Left kidney (tissue), 2 donors: ENCODE data around the gene POLE. TPM values are rescaled to one million over a fixed set of nuclear protein-coding genes. Genes with fewer than 3 reads are reported as not detected.

Experiments
- DNase-seq: peaks from one replicate; pipeline ENCODE4 v3.0.0-alpha.2; 2013
- polyA plus RNA-seq: library from polyadenylated mRNA; unstranded; fragments of 120-200 nt; gene quantifications from one replicate; pipeline ENCODE4 v1.2.1, GENCODE V29; 2013; ENCODE audit not compliant: insufficient read length

POLE gene
- polyA plus RNA-seq, 1 donor = 78.9 TPM

GRCh38 chr12:132686825-132687210 is 324 bp downstream of the POLE start:
- no peak for DNase-seq

- DNase-seq = no peak
Observed at GRCh38 chr12:132685400-132685799, 1.7 kb downstream of the POLE start.

- DNase-seq = no peak
Observed at GRCh38 chr12:132677492-132677891, 9.7 kb downstream of the POLE start.

GRCh38 chr12:132675757-132676432 is 11.2 kb downstream of the POLE start:
- no peak for DNase-seq

GRCh38 chr12:132674561-132674960 is 12.6 kb downstream of the POLE start:
- no peak for DNase-seq

- no peak for DNase-seq
Observed at GRCh38 chr12:132673288-132674179, 13.6 kb downstream of the POLE start.

GRCh38 chr12:132672678-132673077 is 14.5 kb downstream of the POLE start:
- DNase-seq = no peak

GRCh38 chr12:132672116-132672515 is 15.0 kb downstream of the POLE start:
- DNase-seq = no peak

GRCh38 chr12:132669166-132669879 is 17.8 kb downstream of the POLE start:
- DNase-seq = no peak

- no peak for DNase-seq
Observed at GRCh38 chr12:132668191-132669088, 18.7 kb downstream of the POLE start.

- no peak for DNase-seq
Observed at GRCh38 chr12:132665794-132666193, 21.3 kb downstream of the POLE start.

- DNase-seq = no peak
Observed at GRCh38 chr12:132665149-132665491, 22.0 kb downstream of the POLE start.

GRCh38 chr12:132664206-132665148 is 22.7 kb downstream of the POLE start:
- no peak for DNase-seq

- no peak for DNase-seq
Observed at GRCh38 chr12:132662901-132663755, 24.0 kb downstream of the POLE start.

GRCh38 chr12:132661972-132662371 is 25.2 kb downstream of the POLE start:
- no peak for DNase-seq

GRCh38 chr12:132660996-132661395 is 26.1 kb downstream of the POLE start:
- no peak for DNase-seq

GRCh38 chr12:132660052-132660451 is 27.1 kb downstream of the POLE start:
- DNase-seq = no peak

- DNase-seq = no peak
Observed at GRCh38 chr12:132659146-132659545, 28.0 kb downstream of the POLE start.

- DNase-seq = no peak
Observed at GRCh38 chr12:132658149-132658894, 28.8 kb downstream of the POLE start.
